GM12865 (cell line): ENCODE results near the gene SOX6.

Experiments used
- DNase-seq: peaks from one replicate; pipeline ENCODE4 v3.0.0; 2010; ENCODE audit warnings: low read depth
- H3K4me3 ChIP-seq: 2 replicates; pipeline ENCODE4 v1.5.1; 2011; ENCODE audit warnings: mild to moderate bottlenecking, low read depth, low read length, control low read depth
- CTCF ChIP-seq: IDR thresholded peaks from 2 replicates; pipeline ENCODE4 v1.5.1; 2011; ENCODE audit warnings: low read length, control low read depth, low read depth, inconsistent platforms; ENCODE audit not compliant: insufficient read depth; ENCODE audit errors: missing control alignments

The SOX6 gene

GRCh38 chr11:16099343-16099900 is 256.9 kb downstream of the SOX6 start:
- TF ChIP-seq CTCF, result no peak
- DNase-seq, result no peak
- no peak overlapping the region for H3K4me3 ChIP-seq

GRCh38 chr11:16098526-16099205 is 257.7 kb downstream of the SOX6 start:
- no peak overlapping the region for H3K4me3 ChIP-seq
- no peak for DNase-seq
- no peak for TF ChIP-seq CTCF

GRCh38 chr11:16097543-16097942 is 258.8 kb downstream of the SOX6 start:
- H3K4me3 ChIP-seq, result no peak overlapping the region
- no peak for TF ChIP-seq CTCF
- DNase-seq, result no peak

- TF ChIP-seq CTCF, result no peak
- DNase-seq, result no peak
Observed at GRCh38 chr11:16096336-16096735, 260.0 kb downstream of the SOX6 start.

GRCh38 chr11:16095756-16096155 is 260.6 kb downstream of the SOX6 start:
- no peak for TF ChIP-seq CTCF
- H3K4me3 ChIP-seq, result no peak overlapping the region
- DNase-seq, result no peak

More at GRCh38 chr11:16096336-16096735, 260.0 kb downstream of the SOX6 start:
- H3K4me3 ChIP-seq, result no peak overlapping the region

GRCh38 chr11:16093889-16094653 is 262.3 kb downstream of the SOX6 start:
- H3K4me3 ChIP-seq, result no peak overlapping the region
- no peak for TF ChIP-seq CTCF

More at GRCh38 chr11:16093889-16094653, 262.3 kb downstream of the SOX6 start:
- no peak for DNase-seq
